HL-60 (cell line): ENCODE results near the gene INSYN1.
"Not testable (repeated sequence)": the region's sequence is repeated elsewhere in the genome, so short reads cannot be mapped to it uniquely, and the experiment has no call there.

ENCODE experiments used
- DNase-seq, 2 experiments: peaks; one replicate each; pipeline ENCODE4 v3.0.0-alpha.2; 2010 to 2020; ENCODE audit warnings: low read depth in 1 of 2, low spot score in 1 of 2
- H3K27ac ChIP-seq: fragments of 250-450 bp; sonication (Bioruptor Pico); replicated peaks from 2 replicates; pipeline ENCODE4 v1.5.1; 2020; ENCODE audit warnings: mild to moderate bottlenecking, moderate library complexity
- H3K27me3 ChIP-seq: fragments of 250-450 bp; sonication (Bioruptor Pico); 2 replicates; pipeline ENCODE4 v1.5.1; 2021; ENCODE audit warnings: mild to moderate bottlenecking, moderate library complexity; ENCODE audit not compliant: insufficient read depth, poor library complexity, severe bottlenecking
- H3K4me3 ChIP-seq: replicated peaks from 2 replicates; pipeline ENCODE4 v1.5.1; 2011; ENCODE audit warnings: mild to moderate bottlenecking, control low read depth, low read length; ENCODE audit not compliant: insufficient read depth
- CTCF ChIP-seq: IDR thresholded peaks from one replicate; pipeline ENCODE4 v1.5.1; 2011; ENCODE audit warnings: low read length, control low read depth, inconsistent platforms; ENCODE audit not compliant: insufficient read depth
- GABPA ChIP-seq: IDR thresholded peaks from 2 replicates; pipeline ENCODE4 v1.6.1; 2012; ENCODE audit warnings: low read depth
- POLR2AphosphoS5 ChIP-seq: IDR thresholded peaks from 2 replicates; pipeline ENCODE4 v1.6.1; 2012; ENCODE audit warnings: low read depth
- REST ChIP-seq: IDR thresholded peaks from 2 replicates; pipeline ENCODE4 v1.6.1; 2012; ENCODE audit warnings: low read depth; ENCODE audit not compliant: insufficient replicate concordance
- SPI1 ChIP-seq: IDR thresholded peaks from 2 replicates; pipeline ENCODE4 v1.6.1; 2012; ENCODE audit warnings: low read depth, mild to moderate bottlenecking, borderline replicate concordance

INSYN1 gene

DNA sequence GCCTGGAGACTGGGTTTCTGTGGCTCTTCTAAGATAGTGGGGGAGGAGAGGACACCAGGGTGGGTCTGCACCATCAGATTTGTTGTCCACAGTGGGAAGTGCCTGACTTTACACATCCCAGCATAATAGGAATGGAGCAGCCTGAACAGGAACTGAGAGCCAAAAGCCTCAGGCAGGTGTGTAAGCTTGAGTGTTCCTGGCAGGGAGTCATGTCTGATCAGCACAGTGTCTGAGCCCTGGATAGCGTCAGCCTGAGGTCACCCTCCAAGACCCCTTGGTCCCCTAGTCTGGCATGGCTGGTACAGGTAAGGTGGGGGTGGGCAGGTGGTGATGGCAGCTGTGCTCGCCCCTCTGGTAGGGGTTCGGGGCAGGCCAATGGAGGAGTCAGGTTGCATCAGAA lies 20.2 kb downstream of the INSYN1 start:
- TF ChIP-seq POLR2AphosphoS5 (no peak), GABPA (no peak), SPI1 (no peak), CTCF (no peak), REST (no peak)
- Histone ChIP-seq H3K27ac (no peak overlapping the region), H3K27me3 (no peaks in the 10 kb centered on the region), H3K4me3 (no peak overlapping the region)
- DNase-seq: no peak

- not testable (repeated sequence) for DNase-seq, H3K27ac ChIP-seq, H3K27me3 ChIP-seq, H3K4me3 ChIP-seq
Measured at GRCh38 chr15:73732051-73732450, 21.1 kb downstream of the INSYN1 start.

GRCh38 chr15:73727330-73727976 lies 25.7 kb downstream of the INSYN1 start:
- TF ChIP-seq REST: no peak
- TF ChIP-seq SPI1: no peak
- no peak for TF ChIP-seq CTCF
- no peak for TF ChIP-seq GABPA
- TF ChIP-seq POLR2AphosphoS5: no peak
- DNase-seq: no peak
- peaks cover 8% of the 10 kb centered on the region for H3K27me3 ChIP-seq
- H3K4me3 ChIP-seq: no peak overlapping the region
- no peak overlapping the region for H3K27ac ChIP-seq

DNA sequence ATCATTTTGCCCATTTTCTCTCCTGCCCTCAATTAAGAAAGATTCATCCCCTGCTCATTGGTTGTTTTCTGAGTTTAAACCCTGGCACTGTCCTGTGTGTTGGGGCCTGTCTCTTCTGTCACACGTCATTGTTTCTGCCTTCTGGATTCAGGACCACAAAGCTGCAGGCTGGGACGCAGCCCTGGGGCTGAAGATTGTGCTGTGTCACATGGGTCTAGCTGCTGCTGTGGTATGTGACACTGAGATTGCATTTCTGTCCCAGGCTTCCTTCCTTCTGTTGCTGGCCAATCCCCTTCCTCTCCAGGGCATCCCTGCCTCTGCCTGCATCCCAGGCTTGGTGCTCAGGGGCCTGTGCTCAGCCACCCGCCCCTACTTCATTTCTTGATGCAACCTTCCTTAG lies 28.9 kb downstream of the INSYN1 start:
- Histone ChIP-seq H3K4me3 (no peak overlapping the region), H3K27ac (no peak overlapping the region), H3K27me3 (peaks cover 11% of the 10 kb centered on the region)
- TF ChIP-seq REST: no peak
- TF ChIP-seq POLR2AphosphoS5: no peak
- no peak for TF ChIP-seq GABPA
- no peak for TF ChIP-seq SPI1
- TF ChIP-seq CTCF: no peak
- DNase-seq: no peak
